Bronchial epithelial cell (primary cell): Measurements from ENCODE around the gene SLC12A4. TPM values are rescaled to one million over a fixed set of nuclear protein-coding genes. Genes with fewer than 3 reads are reported as not detected.

Source experiments
- DNase-seq: peaks from one replicate; pipeline ENCODE4 v3.0.0-alpha.2; 2010; ENCODE audit warnings: low read depth
- FAIRE-seq: peaks from 2 replicates; lab custom pipeline; 2011; peaks lifted over from hg19 to GRCh38; lab: Jason Lieb, UNC
- H3K27me3 ChIP-seq: 2 replicates; pipeline ENCODE4 v1.5.1; 2011; ENCODE audit warnings: low read length; ENCODE audit not compliant: control insufficient read depth, insufficient read depth
- H3K36me3 ChIP-seq: 2 replicates; pipeline ENCODE4 v1.5.1; 2011; ENCODE audit warnings: low read length; ENCODE audit not compliant: control insufficient read depth, insufficient read depth
- H3K4me3 ChIP-seq: 2 replicates; pipeline ENCODE4 v1.5.1; 2011; ENCODE audit warnings: mild to moderate bottlenecking, low read depth, low read length, control low read depth
- CTCF ChIP-seq: IDR thresholded peaks from 2 replicates; pipeline ENCODE4 v1.5.1; 2011; ENCODE audit warnings: mild to moderate bottlenecking, moderate library complexity, low read length, control low read depth, inconsistent platforms; ENCODE audit not compliant: insufficient read depth, severe bottlenecking
- total RNA-seq: library from RNA; depleted of rRNA; stranded (reverse); fragments of >200 nt; gene quantifications from 2 replicates; pipeline ENCODE4 v1.2.1, GENCODE V29; 2014

SLC12A4 gene
- total RNA-seq, 1 donor from 2014 or later: 20.5 TPM

DNA sequence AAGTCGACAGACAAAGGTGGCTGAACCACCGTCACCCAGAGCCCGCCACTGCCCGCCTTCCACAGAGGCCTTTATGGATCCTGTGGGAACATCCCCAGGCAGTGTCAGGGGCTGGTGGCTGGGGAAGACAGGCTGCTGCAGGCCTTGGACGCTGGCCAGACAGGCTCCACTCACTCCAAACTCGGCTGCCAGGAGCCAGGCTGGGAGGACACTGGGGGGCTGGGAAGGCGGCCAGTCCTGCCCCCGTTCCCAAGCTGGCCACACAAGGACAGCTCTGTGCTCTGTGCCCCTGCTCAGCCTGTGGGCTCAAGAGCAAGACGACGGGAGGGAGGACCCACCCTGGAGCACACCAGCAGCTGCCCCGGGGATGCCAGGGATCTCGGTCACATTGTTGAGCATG is 17.0 kb downstream of the SLC12A4 start:
- Histone ChIP-seq H3K27me3 (no peaks in the 10 kb centered on the region), H3K4me3 (no peak overlapping the region), H3K36me3 (peaks cover 61% of the 10 kb centered on the region)
- FAIRE-seq (no peak), DNase-seq (no peak)
- no peak for TF ChIP-seq CTCF

DNA sequence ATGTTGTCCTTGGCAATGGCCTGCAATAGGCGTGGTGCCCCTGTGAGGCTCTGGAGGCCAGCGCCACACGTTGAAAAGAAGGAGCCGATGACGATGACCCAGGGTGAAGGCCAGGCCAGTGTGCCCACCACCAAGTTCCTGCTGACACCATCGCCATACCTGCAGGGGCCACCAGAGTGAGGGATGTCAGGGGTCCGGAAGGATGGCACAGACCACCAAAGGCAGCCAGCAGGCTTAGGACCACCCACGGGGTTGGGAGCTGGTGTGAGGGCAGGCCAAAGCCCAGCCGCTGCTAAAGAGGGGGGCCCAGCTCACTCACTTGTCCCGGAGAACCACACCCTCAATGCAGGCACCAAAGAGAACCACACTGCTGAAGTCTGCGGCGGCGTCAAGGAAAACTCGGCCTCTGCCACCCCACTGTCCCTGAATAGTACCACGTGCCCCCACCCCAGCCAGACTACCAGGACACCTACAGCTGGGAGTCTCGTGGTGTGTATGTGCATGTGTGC is 18.0 kb downstream of the SLC12A4 start:
- DNase-seq: no peak
- no peak for TF ChIP-seq CTCF
- Histone ChIP-seq H3K4me3 (no peak overlapping the region), H3K27me3 (no peaks in the 10 kb centered on the region), H3K36me3 (peaks cover 68% of the 10 kb centered on the region)
- FAIRE-seq: no peak

GRCh38 chr16:67949645-67950044 is 18.8 kb downstream of the SLC12A4 start:
- no peak for TF ChIP-seq CTCF
- Histone ChIP-seq H3K4me3 (no peak overlapping the region), H3K36me3 (peaks cover 65% of the 10 kb centered on the region), H3K27me3 (no peaks in the 10 kb centered on the region)
- no peak for FAIRE-seq
- no peak for DNase-seq

GRCh38 chr16:67948015-67948414 is 20.4 kb downstream of the SLC12A4 start:
- H3K36me3 ChIP-seq: peaks cover 61% of the 10 kb centered on the region
- no peak for FAIRE-seq
- H3K27me3 ChIP-seq: no peaks in the 10 kb centered on the region
- DNase-seq: no peak
- no peak for TF ChIP-seq CTCF
- no peak overlapping the region for H3K4me3 ChIP-seq

- Histone ChIP-seq H3K27me3 (no peaks in the 10 kb centered on the region), H3K36me3 (peaks cover 62% of the 10 kb centered on the region), H3K4me3 (no peak overlapping the region)
- DNase-seq (no peak), FAIRE-seq (no peak)
- TF ChIP-seq CTCF: no peak
These were observed 21.4 kb downstream of the SLC12A4 start for GRCh38 chr16:67946966-67947558.

- no peak for FAIRE-seq
- no peak for TF ChIP-seq CTCF
- Histone ChIP-seq H3K36me3 (peaks cover 61% of the 10 kb centered on the region), H3K4me3 (no peak overlapping the region), H3K27me3 (no peaks in the 10 kb centered on the region)
- no peak for DNase-seq
These were observed 22.3 kb downstream of the SLC12A4 start for GRCh38 chr16:67946128-67946569.
